Ramos (cell line): ENCODE data around the gene GAP43.

Experiments used
- in situ Hi-C: fragments of 300-500 bp; cut with MboI; formaldehyde crosslinking; loops from one replicate; pipeline ENCODE4 v1.14.3; 2022; ENCODE audit warnings: low sequenced_read_pairs; ENCODE audit not compliant: unreplicated experiment

The GAP43 gene

DNA sequence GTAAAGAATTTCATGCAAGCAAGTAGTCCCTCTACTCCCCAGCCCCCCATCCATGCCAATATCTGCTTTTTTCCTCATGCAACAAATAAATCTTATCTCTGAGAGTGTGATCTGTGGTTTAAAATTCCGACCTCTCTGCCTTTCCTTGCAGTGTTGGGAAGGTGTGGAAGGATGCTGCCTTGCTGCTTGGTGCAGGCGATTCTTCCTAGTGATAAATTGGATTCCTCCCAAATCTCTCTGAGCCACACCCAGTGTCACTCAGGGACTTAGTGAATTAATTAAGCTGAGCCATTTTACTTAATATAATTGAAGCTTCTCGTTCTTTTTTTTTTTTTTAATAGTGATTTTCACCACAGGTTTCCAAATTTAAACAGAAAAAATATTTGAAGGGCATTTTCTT lies 3.4 kb downstream of the GAP43 start:
- in situ Hi-C loops = no loop called here

GRCh38 chr3:115627180-115628074 lies 4.1 kb downstream of the GAP43 start:
- in situ Hi-C loops = no loop called here

- in situ Hi-C loops = no loop called here
These were observed 4.7 kb downstream of the GAP43 start for GRCh38 chr3:115628075-115628412.

DNA sequence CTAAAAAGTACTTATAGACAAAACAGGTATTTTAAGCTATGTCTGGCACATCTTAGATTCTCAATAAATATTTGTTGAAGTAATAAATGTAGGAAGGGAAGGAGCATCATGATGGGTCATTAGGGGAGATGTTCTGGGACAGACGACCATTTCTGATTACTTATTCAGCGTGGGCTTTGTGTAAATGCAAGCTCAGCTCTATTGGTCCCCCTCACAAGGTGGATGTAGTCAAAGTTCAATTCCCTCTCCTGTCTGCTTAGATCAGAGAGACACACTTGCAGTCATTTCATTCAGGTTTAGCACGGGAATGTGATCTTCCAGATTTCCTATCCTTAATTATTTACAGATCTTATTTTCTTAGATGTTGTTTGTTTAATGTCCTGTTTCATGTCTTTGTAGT lies 7.5 kb downstream of the GAP43 start:
- in situ Hi-C loops = no loop called here

GRCh38 chr3:115632026-115632425 lies 8.7 kb downstream of the GAP43 start:
- in situ Hi-C loops = no loop called here

GRCh38 chr3:115633467-115633866 lies 10.2 kb downstream of the GAP43 start:
- in situ Hi-C loops = no loop called here

DNA sequence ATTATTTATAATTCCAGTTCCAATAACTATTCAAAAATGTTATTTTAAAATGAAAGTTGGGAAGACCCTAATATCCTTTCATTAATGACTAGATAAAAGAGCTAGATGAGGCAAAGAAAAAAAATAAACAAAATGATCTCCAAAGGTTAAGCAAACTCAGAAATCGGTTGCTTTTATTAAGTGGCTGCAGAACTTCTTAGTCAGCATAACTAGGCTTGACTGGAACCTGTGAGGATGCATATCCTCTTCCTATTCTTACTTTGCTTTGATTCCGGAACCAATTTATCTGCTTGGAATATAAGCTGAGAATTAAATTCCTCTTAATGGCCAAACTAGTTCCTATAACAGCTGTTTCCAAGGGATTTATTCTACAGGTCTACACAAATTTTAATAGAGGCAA lies 10.7 kb downstream of the GAP43 start:
- in situ Hi-C loops = no loop called here

DNA sequence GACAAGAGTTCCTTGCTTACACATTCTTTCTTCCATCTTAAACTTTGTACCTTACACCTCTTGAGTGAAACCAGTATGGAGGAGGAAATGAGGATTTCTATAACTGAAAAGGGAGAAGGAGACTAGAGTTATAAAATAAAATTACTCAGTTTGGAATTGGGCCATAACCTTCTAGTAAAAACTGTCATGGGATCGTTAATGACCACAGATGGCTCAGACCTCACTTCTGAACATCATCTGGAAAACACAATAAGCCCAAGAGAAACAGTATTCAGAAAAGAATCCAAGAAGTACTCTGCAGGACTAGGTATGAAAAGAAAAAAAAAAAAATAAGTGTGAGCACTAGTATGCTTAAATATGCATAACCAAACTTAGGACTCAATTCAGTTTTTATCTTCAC lies 12.1 kb downstream of the GAP43 start:
- in situ Hi-C loops = no loop called here

DNA sequence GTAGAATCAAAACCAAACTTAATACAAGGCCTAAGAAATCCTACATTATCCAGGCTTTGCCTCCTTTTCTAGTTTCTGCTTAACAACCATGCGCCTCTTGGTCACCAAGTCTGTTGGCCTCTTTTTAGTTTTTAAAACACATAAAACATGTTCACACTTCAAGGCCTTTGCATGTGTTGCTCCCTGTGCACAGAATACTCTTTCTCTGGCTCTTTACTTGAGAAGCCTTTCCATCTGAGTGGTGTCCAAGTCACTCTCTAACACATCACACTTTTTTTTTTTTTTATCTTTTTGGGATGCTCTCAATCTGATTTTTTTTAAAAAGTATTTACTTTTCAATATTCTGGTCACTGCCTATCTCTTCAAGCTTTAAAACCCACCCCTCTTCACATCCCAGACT lies 14.9 kb downstream of the GAP43 start:
- in situ Hi-C loops = no loop called here

DNA sequence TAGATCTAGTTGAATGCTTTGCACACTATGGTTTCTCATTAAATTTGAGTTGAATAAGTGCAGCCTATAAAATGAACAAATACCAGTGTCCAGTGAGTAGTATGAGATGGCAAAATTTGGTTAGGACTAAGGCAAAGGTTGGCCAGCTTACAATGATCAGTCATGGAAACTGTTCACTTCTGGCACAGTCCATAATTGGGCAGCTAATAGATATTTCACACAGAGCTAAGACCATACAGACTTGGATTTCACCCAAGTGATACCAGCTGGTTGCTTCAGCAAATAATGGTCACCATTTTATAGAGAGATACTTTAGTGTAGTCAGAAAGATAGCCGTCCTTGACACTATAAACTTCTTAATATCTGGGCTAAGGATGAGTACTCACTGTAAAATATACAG lies 15.7 kb downstream of the GAP43 start:
- in situ Hi-C loops = no loop called here

- in situ Hi-C loops = no loop called here
These were observed 21.1 kb downstream of the GAP43 start for GRCh38 chr3:115644391-115644790.

DNA sequence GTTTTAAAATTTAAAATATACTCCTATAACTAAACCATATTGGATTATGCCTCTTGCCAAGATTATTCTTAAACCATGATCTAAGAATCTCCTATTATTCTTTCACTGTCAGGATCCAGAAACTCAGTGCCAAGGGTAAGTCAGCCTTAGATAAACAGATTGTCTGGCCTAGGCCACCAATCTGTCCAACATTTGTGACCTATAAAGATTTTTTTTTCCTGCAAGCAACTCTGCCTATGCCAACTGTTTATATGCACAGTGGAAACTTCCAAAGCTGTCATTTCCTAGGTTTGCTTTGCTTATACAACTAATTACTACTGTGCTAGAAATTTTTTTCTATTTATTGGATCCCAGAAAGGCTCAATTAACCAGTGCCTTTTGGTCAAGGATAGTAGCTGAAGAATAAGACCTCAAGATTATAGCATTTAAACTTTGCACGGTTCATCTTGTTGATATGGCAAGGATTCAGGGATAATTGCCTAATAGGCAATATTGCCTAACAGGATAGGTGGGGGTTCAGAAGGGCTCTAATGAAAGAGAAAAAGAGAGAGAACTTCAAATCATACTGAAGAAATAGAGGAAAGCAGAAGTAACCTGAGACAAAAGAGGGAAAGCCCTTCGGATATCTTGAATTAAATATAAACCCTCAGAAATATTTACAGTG lies 22.8 kb downstream of the GAP43 start:
- in situ Hi-C loops = no loop called here

DNA sequence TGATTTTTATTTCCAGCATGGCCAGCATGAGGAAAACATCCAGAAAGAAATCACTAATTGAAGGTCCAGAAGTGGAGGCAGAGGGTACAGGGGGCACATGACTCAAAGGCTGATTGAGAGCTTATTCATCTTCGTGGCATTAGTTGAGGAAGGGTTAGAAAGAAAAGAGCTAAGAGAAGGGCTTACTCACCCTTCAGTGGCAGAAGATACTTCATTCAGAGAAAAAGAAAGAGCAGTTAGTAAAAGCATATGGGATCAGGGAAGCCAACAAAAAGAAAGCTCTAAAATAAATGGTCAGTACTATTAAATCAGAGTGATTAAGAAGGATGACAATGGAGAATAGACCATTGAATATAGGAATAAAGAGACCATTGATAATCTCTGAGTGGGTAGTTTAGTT lies 25.2 kb downstream of the GAP43 start:
- in situ Hi-C loops = no loop called here

DNA sequence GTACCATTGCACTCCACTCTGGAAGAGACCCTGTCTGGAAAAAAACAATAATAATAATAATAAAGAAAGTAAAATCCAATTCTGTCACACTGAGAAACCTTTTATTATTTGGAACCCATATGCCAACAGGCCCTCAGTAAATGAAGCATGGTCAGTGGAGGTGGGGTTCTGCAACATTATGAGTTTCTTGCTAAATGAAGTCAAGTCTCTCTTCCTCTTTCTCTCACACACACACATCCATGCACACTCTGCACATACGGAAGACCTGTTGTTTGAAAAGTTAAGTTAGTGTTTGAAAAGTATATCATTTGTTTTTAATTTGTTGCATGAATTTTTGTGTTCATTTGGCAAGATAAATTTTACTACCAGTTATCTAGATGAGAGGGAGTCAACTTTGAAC lies 27.8 kb downstream of the GAP43 start:
- in situ Hi-C loops = no loop called here

GRCh38 chr3:115651599-115651998 lies 28.3 kb downstream of the GAP43 start:
- in situ Hi-C loops = no loop called here

DNA sequence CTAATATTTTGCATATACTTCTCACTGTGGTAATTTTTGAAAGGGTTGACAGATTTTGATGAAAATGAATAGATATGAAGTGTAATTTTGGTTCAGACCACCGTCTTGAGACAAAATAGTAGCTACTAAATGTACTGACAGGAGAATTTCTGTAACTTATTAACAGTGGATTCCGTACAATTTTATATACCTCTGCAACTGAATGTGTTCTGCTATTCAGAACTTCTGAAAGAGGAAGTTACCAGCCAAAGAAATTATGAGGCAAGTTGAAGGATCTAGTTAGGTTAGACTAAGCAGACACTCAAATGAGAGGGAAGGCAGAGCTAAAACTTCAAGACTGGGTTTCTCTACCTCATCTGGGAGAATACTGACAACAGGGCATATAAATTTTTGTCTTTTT lies 29.4 kb downstream of the GAP43 start:
- in situ Hi-C loops = no loop called here

DNA sequence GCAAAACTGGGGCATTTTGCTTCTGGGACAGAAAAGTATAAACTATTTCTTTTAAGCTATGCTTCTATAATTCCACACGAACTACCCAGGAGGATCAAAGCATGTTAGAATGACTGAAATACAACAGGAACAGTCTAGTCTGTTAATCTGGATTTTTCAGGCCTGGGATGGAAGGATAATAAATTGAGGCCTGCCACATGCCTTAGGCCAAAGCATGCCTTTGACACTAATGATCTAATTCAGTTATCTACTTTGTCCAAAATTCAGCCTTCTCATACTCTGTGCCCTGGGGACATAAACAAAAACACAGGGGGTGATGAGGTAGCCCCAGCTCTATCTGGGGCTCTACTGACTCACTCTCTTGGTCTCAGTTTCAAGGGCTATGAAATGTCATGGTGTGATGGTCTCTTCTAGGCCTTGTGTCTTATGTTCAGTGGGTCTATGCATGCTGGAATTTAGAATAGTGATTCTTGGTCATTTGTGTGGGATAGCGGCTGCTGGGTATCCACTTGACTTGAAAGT lies 32.5 kb downstream of the GAP43 start:
- in situ Hi-C loops = no loop called here

GRCh38 chr3:115657168-115657567 lies 33.9 kb downstream of the GAP43 start:
- in situ Hi-C loops = no loop called here

DNA sequence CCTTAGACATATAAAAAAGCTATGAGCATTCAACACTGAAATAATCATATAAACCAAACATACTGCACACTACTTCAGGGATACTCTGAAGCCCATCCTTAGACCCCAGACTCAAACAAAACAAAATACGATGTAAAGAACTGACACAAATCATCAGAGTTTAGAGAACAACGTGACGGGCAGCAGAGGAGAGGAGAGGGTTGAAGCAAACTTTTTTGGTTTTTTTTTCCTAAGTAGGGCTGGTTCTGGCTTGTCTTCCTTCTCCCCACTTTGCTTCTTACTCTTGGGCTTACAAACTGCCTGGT lies 34.7 kb downstream of the GAP43 start:
- in situ Hi-C loops = no loop called here

- in situ Hi-C loops = no loop called here
These were observed 35.2 kb downstream of the GAP43 start for GRCh38 chr3:115658337-115659181.
